ENCODE data around the gene CAGE1. TPM values are rescaled to one million over a fixed set of nuclear protein-coding genes. Genes with fewer than 3 reads are reported as not detected.
A peak's percentile ranks its signal among the peaks of the same experiment; 100 is the strongest.

The CAGE1 gene
- total and polyA plus RNA-seq, 2 donors (not counting 1 experiment from before 2014, with no cell fraction given) = 0.17 TPM; not detected in 1

DNA sequence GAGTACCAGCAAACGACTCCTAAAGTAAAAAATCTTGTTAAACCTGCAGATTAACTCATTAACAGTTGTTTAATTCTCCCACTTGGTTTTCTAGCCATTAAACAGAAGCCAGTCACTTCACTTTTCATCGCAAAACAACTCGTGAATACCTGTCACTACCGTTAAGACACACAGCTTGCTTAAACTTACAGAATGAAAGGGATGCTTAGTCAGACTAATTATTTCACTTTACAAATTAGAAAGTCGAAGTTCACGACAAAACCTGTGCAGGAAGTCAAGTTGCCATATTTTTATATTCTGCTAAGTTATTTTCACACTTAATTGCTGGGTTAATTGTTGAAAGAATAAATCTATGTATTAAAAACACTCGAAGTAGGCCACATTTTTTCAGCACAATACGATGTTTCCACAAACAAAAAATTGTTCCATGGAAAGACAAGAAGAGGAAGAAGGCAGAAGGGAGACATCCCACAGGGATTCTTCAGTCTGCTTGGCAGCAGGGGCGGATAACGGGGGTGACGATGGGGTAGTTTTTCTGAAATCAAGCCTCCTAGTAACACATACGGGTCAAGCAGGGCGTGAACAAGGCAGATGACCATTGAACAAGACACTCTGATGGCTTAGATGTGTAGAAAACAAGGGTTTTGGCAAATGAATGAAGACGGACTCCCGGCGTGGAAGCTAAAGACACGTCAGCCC is 77.5 kb downstream of the CAGE1 start:
- TF ChIP-seq, protein P1, sequence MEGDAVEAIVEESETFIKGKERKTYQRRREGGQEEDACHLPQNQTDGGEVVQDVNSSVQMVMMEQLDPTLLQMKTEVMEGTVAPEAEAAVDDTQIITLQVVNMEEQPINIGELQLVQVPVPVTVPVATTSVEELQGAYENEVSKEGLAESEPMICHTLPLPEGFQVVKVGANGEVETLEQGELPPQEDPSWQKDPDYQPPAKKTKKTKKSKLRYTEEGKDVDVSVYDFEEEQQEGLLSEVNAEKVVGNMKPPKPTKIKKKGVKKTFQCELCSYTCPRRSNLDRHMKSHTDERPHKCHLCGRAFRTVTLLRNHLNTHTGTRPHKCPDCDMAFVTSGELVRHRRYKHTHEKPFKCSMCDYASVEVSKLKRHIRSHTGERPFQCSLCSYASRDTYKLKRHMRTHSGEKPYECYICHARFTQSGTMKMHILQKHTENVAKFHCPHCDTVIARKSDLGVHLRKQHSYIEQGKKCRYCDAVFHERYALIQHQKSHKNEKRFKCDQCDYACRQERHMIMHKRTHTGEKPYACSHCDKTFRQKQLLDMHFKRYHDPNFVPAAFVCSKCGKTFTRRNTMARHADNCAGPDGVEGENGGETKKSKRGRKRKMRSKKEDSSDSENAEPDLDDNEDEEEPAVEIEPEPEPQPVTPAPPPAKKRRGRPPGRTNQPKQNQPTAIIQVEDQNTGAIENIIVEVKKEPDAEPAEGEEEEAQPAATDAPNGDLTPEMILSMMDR (conservative IDR thresholded peaks at IDR 0.05 in 1 of 2, IDR thresholded peaks at IDR 0.05 in 1 of 2; ENCODE audit: low read depth in 1 of 2, low read length in 2 of 2) = no peak
- no peak for TF ChIP-seq EZH2 (IDR thresholded peaks at IDR 0.05; ENCODE audit: low read length, missing control alignments)
- Histone ChIP-seq H3K27me3 (ENCODE audit: control insufficient read depth, insufficient read depth, low read length) (no peaks in the 10 kb centered on the region), H3K9me3 (ENCODE audit: control insufficient read depth, insufficient read depth, low read depth, low read length) (no peaks in the 10 kb centered on the region), H3K4me2 (ENCODE audit: extremely low read depth, insufficient read depth, low read length) (peak overlapping the region; percentile 46), H4K20me1 (ENCODE audit: control insufficient read depth, extremely low read depth, insufficient read depth, low read length) (no peaks in the 10 kb centered on the region), H3K4me3 (replicated peaks in 1 of 4; ENCODE audit: control extremely low read depth in 1 of 4, insufficient read depth in 1 of 4, low read depth in 3 of 4, low read length in 4 of 4) (peak overlapping the region; percentile 67 to 97 (median 95)), H2AFZ (ENCODE audit: low read length) (no peak overlapping the region), H3K79me2 (ENCODE audit: control insufficient read depth, insufficient read depth, low read length) (peaks cover 51% of the 10 kb centered on the region), H3K36me3 (ENCODE audit: control insufficient read depth, insufficient read depth, low read length) (peaks cover 3% of the 10 kb centered on the region), H3K4me1 (ENCODE audit: control insufficient read depth, extremely low read depth, insufficient read depth, low read length) (peaks cover 3% of the 10 kb centered on the region), H3K27ac (ENCODE audit: insufficient read depth, low read length) (peak overlapping the region; percentile 92), H3K9ac (ENCODE audit: insufficient read depth, low read length) (peak overlapping the region; percentile 96)
- peak; percentile 39 to 57 for DNase-seq (ENCODE audit: low read depth in 2 of 2)

DNA sequence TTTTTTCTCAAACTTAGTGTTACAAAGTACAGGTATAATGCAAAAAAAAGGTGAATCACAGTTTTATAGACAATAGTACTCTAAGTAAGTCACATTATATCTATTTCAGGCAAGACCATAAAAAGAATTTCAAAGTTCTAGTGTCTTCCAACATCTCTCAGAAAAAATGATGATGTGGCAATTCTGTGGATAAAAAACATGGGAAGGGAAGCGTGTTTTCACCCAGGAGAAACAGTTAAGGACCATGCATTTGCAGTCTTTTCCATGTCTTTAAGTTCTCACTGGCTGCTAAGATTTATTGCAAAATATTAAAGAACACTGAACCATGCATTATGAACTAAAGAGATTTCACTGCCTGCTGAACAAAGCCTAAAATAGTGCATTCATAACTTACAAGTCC is 78.4 kb downstream of the CAGE1 start:
- TF ChIP-seq EZH2 (IDR thresholded peaks at IDR 0.05; ENCODE audit: low read length, missing control alignments) = no peak
- TF ChIP-seq, protein P1 (conservative IDR thresholded peaks at IDR 0.05 in 1 of 2, IDR thresholded peaks at IDR 0.05 in 1 of 2; ENCODE audit: low read depth in 1 of 2, low read length in 2 of 2) = no peak
- Histone ChIP-seq H4K20me1 (ENCODE audit: control insufficient read depth, extremely low read depth, insufficient read depth, low read length) (no peaks in the 10 kb centered on the region), H3K4me3 (replicated peaks in 1 of 4; ENCODE audit: control extremely low read depth in 1 of 4, insufficient read depth in 1 of 4, low read depth in 3 of 4, low read length in 4 of 4) (peak overlapping the region; percentile 67 to 97 (median 95)), H3K4me1 (ENCODE audit: control insufficient read depth, extremely low read depth, insufficient read depth, low read length) (peaks cover 3% of the 10 kb centered on the region), H3K36me3 (ENCODE audit: control insufficient read depth, insufficient read depth, low read length) (peaks cover 3% of the 10 kb centered on the region), H3K79me2 (ENCODE audit: control insufficient read depth, insufficient read depth, low read length) (peaks cover 55% of the 10 kb centered on the region), H2AFZ (ENCODE audit: low read length) (no peak overlapping the region), H3K27ac (ENCODE audit: insufficient read depth, low read length) (no peak overlapping the region), H3K9me3 (ENCODE audit: control insufficient read depth, insufficient read depth, low read depth, low read length) (no peaks in the 10 kb centered on the region), H3K27me3 (ENCODE audit: control insufficient read depth, insufficient read depth, low read length) (no peaks in the 10 kb centered on the region), H3K4me2 (ENCODE audit: extremely low read depth, insufficient read depth, low read length) (peak overlapping the region; percentile 46), H3K9ac (ENCODE audit: insufficient read depth, low read length) (no peak overlapping the region)
- peak; percentile 2 to 21 for DNase-seq (ENCODE audit: low read depth in 2 of 2)

DNA sequence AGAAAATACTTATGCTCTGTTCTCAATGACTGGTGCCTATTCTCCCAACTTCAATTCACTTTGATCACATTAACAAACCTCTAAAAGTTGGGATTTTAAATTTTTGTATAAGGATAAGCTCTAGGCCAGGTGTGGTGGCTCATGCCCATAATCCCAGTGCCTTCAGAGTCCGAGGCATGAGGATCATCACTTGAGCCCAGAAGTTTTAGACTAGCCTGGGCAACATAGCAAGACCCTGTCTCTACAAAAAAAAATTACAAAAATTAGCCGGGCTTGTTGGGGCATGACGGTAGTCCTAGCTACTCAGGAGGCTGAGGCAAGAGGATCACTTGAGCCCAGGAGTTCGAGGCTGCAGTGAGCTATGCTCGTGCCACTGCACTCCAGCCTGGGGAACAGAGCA is 80.5 kb downstream of the CAGE1 start:
- H3K4me2 ChIP-seq (ENCODE audit: extremely low read depth, insufficient read depth, low read length) = no peak overlapping the region

More for the DNA sequence above, 80.5 kb downstream of the CAGE1 start:
- Histone ChIP-seq H3K36me3 (ENCODE audit: control insufficient read depth, insufficient read depth, low read length) (peaks cover 6% of the 10 kb centered on the region), H3K27ac (ENCODE audit: insufficient read depth, low read length) (no peak overlapping the region), H3K4me1 (ENCODE audit: control insufficient read depth, extremely low read depth, insufficient read depth, low read length) (peaks cover 3% of the 10 kb centered on the region), H3K9me3 (ENCODE audit: control insufficient read depth, insufficient read depth, low read depth, low read length) (no peaks in the 10 kb centered on the region), H4K20me1 (ENCODE audit: control insufficient read depth, extremely low read depth, insufficient read depth, low read length) (peaks cover 3% of the 10 kb centered on the region), H3K4me3 (replicated peaks in 1 of 4; ENCODE audit: control extremely low read depth in 1 of 4, insufficient read depth in 1 of 4, low read depth in 3 of 4, low read length in 4 of 4) (no peak overlapping the region), H3K9ac (ENCODE audit: insufficient read depth, low read length) (no peak overlapping the region), H3K27me3 (ENCODE audit: control insufficient read depth, insufficient read depth, low read length) (no peaks in the 10 kb centered on the region), H2AFZ (ENCODE audit: low read length) (no peak overlapping the region), H3K79me2 (ENCODE audit: control insufficient read depth, insufficient read depth, low read length) (peaks cover 70% of the 10 kb centered on the region)
- no peak for TF ChIP-seq EZH2 (IDR thresholded peaks at IDR 0.05; ENCODE audit: low read length, missing control alignments)
- TF ChIP-seq, protein P1 (conservative IDR thresholded peaks at IDR 0.05 in 1 of 2, IDR thresholded peaks at IDR 0.05 in 1 of 2; ENCODE audit: low read depth in 1 of 2, low read length in 2 of 2) = no peak
- DNase-seq (ENCODE audit: low read depth in 2 of 2) = no peak

Measured in fibroblast of lung (primary cell).